ENCODE results near the gene BBLN. TPM values are rescaled to one million over a fixed set of nuclear protein-coding genes. Genes with fewer than 3 reads are reported as not detected.

Gene BBLN
- total RNA-seq (ENCODE audit: low replicate concordance): 3.7 and 26.9 TPM in 2 replicates

DNA sequence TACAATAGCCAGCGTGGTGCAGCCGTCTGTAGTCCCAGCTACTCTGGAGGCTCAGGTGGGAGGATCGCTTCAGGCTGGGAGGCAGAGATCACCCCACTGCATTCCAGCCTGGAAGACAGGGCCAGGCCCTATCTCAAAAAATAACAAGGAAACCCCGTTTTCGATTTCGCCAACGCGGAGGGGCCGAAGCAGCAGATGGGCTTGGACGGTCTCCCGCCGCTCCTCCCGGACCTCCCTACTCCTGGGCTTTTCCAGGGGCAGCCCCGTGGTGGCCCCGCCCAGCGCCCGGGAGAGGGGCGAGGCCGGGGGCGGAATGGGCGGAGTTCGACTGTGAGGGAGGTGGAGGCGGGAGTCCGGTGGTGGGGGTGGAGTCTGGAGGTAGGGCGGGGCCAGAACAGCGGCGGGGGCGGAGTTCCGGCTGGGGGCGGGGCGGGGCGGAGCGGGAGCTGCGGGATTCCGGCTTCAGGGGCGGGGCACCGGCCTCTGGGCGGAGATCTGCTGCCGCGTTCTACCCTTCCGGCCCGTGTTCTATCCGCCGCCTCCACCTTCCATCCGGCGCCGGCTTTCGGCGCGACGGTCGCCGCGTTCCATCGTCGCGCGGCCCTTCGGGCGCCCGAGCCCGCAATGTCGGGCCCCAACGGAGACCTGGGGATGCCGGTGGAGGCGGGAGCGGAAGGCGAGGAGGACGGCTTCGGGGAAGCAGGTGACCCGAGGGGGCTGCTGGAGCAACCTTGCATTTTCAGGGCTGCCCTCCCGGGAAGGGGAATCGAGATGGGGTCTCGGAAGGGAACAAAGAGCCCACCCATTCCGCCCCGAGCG is at the start of gene BBLN:
TSS of gene BBLN (plus strand) at position 482 of the 819 bp plus-strand sequence. CDS start at position 625, 143 bp downstream.

DNA sequence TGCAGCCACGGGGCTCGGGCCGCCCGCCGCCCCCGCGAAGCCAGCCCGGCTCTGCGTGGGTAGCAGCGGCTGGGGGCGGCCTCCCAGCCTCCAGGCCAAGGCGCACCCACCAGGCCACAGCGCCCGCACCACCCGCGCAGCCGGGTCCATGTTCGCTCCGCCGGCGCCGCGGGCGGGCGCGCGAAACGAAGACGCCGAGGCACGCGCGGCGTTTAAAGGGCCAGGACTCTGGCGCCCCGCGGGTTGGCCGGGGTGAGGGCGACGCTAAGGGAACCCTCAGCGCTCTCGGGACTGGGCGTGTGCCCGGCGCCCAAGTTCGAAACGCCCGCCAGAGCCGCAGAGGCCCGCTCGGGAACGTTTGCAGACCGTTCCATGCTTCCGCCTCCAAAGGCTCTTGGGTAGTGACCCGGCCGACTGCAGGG is 32.5 kb upstream of the BBLN start, which contains the start of gene PTGES2:
TSS of gene PTGES2 (minus strand) at position 162 of the 422 bp plus-strand sequence. CDS start at position 150, 12 bp downstream.

DNA sequence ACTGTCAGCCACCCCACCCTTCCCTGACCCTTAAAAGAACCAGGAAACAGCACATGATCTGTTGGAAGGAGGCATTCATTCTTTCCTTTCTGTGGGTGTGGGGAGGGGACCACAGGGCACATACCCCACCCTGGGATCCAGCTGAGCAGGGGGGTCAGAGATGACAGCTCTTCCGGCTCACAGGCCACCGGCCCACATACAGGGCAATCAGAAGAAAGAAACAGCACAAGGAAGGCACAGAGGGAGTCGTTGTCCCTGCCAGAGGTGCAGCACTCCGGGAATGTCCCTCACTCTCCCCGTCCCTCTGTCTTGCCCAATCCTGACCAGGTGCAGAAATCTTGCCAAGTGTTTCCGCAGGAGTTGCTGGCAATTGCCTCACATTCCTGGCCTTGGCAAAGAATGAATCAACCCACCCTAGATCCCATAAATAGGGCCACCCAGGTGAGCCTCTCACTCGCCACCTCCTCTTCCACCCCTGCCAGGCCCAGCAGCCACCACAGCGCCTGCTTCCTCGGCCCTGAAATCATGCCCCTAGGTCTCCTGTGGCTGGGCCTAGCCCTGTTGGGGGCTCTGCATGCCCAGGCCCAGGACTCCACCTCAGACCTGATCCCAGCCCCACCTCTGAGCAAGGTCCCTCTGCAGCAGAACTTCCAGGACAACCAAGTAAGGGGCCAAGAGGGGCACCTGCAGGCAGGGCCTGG is 10.9 kb upstream of the BBLN start, which contains the start of gene LCN2:
TSS of gene LCN2 (plus strand) at position 453 of the 701 bp plus-strand sequence. CDS start at position 526, 73 bp downstream.

GRCh38 chr9:128191406-128192046 is 31.5 kb downstream of the BBLN start, which contains the start of gene CIZ1:
CIZ1 (minus strand) TSS chr9:128191572; CDS start chr9:128190857, 715 bp downstream.

DNA sequence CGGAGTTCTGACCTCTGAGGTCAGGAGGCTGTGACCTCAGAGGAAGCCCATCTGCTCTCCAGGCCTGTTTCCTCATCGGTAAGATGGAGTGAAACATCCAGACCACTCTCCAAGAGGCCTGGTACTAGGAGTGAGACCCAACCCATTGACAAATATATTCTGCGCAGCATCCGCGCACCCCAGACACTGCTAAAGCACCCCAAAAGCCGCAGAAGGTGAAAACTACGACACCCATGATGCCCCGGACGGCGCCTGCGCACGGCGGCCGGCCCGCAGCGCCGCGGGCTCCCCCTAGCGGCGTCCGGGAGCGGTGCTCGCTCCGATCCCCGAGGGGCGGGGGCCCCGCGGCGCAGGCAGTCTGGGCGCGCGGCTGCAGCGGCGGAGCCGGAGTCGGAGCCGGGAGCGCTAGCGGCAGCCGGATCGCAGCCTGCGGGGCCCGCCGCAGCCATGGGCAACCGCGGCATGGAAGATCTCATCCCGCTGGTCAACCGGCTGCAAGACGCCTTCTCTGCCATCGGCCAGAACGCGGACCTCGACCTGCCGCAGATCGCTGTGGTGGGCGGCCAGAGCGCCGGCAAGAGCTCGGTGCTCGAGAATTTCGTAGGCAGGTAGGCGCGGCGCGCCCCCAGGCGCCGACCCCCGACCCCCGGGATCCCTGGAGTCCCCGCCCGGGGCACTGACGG is 43.1 kb downstream of the BBLN start, which contains the start of gene DNM1:
TSS of gene DNM1 (plus strand) at position 356 of the 683 bp plus-strand sequence. CDS start at position 448, 92 bp downstream.

Other genes with a start within 250 kb of the BBLN start
- 22.9 and 44.7 TPM in 2 replicates for gene ST6GALNAC4, start 243.2 kb upstream of the BBLN start, total RNA-seq (ENCODE audit: low replicate concordance)
- gene PIP5KL1, start 229.5 kb upstream of the BBLN start, total RNA-seq (ENCODE audit: low replicate concordance): 0.45 and 0.94 TPM in 2 replicates
- 7.1 and 8.6 TPM in 2 replicates for gene DPM2, start 222.4 kb upstream of the BBLN start, total RNA-seq (ENCODE audit: low replicate concordance)
- gene EEIG1, start 179.3 kb upstream of the BBLN start, total RNA-seq (ENCODE audit: low replicate concordance): 4.7 and 5.9 TPM in 2 replicates
- 10.1 and 16.0 TPM in 2 replicates for gene NAIF1, start 92.9 kb upstream of the BBLN start, total RNA-seq (ENCODE audit: low replicate concordance)
- gene SLC25A25, start 92.0 kb upstream of the BBLN start, total RNA-seq (ENCODE audit: low replicate concordance): 19.2 and 19.4 TPM in 2 replicates
- 69.7 and 112 TPM in 2 replicates for gene PTGES2, start 32.5 kb upstream of the BBLN start, total RNA-seq (ENCODE audit: low replicate concordance)
- gene LCN2, start 10.8 kb upstream of the BBLN start, total RNA-seq (ENCODE audit: low replicate concordance): not detected in 2 replicates
- gene CIZ1, start 31.3 kb downstream of the BBLN start, total RNA-seq (ENCODE audit: low replicate concordance): 16.0 and 27.5 TPM in 2 replicates
- gene DNM1, start 43.1 kb downstream of the BBLN start, total RNA-seq (ENCODE audit: low replicate concordance): 4.4 and 70.0 TPM in 2 replicates
- 117 and 137 TPM in 2 replicates for gene GOLGA2, start 115.7 kb downstream of the BBLN start, total RNA-seq (ENCODE audit: low replicate concordance)
- 35.1 and 64.4 TPM in 2 replicates for gene SWI5, start 116.0 kb downstream of the BBLN start, total RNA-seq (ENCODE audit: low replicate concordance)
- 18.1 and 24.8 TPM in 2 replicates for gene TRUB2, start 162.2 kb downstream of the BBLN start, total RNA-seq (ENCODE audit: low replicate concordance)
- 22.9 and 23.2 TPM in 2 replicates for gene COQ4, start 162.6 kb downstream of the BBLN start, total RNA-seq (ENCODE audit: low replicate concordance)
- gene SLC27A4, start 180.3 kb downstream of the BBLN start, total RNA-seq (ENCODE audit: low replicate concordance): 11.2 and 17.7 TPM in 2 replicates
- 25.9 and 36.8 TPM in 2 replicates for gene URM1, start 211.1 kb downstream of the BBLN start, total RNA-seq (ENCODE audit: low replicate concordance)